ENCODE data around the gene CRYL1. TPM values are rescaled to one million over a fixed set of nuclear protein-coding genes. Genes with fewer than 3 reads are reported as not detected.

Gene CRYL1
- total and polyA plus RNA-seq, 2 experiments from 2014 or later: 11.3 to 16.1 TPM

GRCh38 chr13:20461481-20461859 lies 64.2 kb downstream of the CRYL1 start:
- peaks cover 6% of the 10 kb centered on the region; the same call in 1 of the 2 replicates for H3K4me1 ChIP-seq (ENCODE audit: insufficient read depth)
- in situ Hi-C loops (cut with MboI): no loop called here
- DNase-seq: peak; percentile 53
- H3K36me3 ChIP-seq (ENCODE audit: low read depth): no peaks in the 10 kb centered on the region
- no peaks in the 10 kb centered on the region for H3K79me2 ChIP-seq (ENCODE audit: insufficient read depth)
- no peaks in the 10 kb centered on the region for H3K27me3 ChIP-seq (replicated peaks; ENCODE audit: insufficient read depth)
- H3K4me2 ChIP-seq (ENCODE audit: unreplicated experiment): no peak overlapping the region
- no peak overlapping the region for H3K4me3 ChIP-seq
- no peaks in the 10 kb centered on the region for H3K9me3 ChIP-seq (ENCODE audit: low read depth)
- no peak overlapping the region for H2AFZ ChIP-seq
- no peaks in the 10 kb centered on the region for H3F3A ChIP-seq (ENCODE audit: insufficient read depth)
- WGBS, 2 experiments (ENCODE audit: low coverage in 1 of 2, low lambda C conversion rate in 2 of 2, missing lambda C conversion rate in 2 of 2): 50 to 54% methylated on average over 2 of the region's 2 CpGs
- no peak overlapping the region for H3K27ac ChIP-seq
- no peaks in the 10 kb centered on the region for H4K20me1 ChIP-seq (ENCODE audit: insufficient read depth)
- no peak for TF ChIP-seq EZH2phosphoT487 (IDR thresholded peaks at IDR 0.05; ENCODE audit: insufficient read depth, low read depth)
- no peak for TF ChIP-seq EZH2 (IDR thresholded peaks at IDR 0.05; ENCODE audit: insufficient read depth, poor library complexity, severe bottlenecking)
- no peak overlapping the region for H3K9ac ChIP-seq
- no peaks in the 10 kb centered on the region for H3K9me2 ChIP-seq (ENCODE audit: insufficient read depth)

DNA sequence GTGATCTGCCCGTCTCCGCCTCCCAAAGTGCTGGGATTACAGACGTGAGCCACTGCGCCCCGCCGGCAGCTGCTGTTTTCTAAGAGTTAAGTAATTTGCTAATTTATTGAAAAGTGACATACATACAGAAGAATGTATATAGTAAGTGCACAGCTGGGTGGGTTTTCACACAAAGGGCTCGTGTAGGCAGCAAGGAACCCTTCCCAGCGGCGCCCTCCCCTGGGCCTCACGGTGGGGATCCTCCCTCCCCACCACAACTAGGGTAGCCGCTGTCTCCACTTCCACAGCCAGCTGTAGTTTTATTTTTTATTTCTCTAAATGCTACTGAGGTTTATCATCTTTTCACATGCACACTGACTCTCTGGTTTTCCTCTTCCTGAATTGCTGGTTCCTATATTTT lies 64.9 kb downstream of the CRYL1 start:
- H4K20me1 ChIP-seq (ENCODE audit: insufficient read depth): no peaks in the 10 kb centered on the region
- no peaks in the 10 kb centered on the region for H3K36me3 ChIP-seq (ENCODE audit: low read depth)
- no peak overlapping the region for H3K4me3 ChIP-seq
- H3K4me1 ChIP-seq (ENCODE audit: insufficient read depth): peaks cover 6% of the 10 kb centered on the region; the same call in 1 of the 2 replicates
- DNase-seq: no peak
- H3F3A ChIP-seq (ENCODE audit: insufficient read depth): no peaks in the 10 kb centered on the region
- no peaks in the 10 kb centered on the region for H3K9me3 ChIP-seq (ENCODE audit: low read depth)
- no peaks in the 10 kb centered on the region for H3K27me3 ChIP-seq (replicated peaks; ENCODE audit: insufficient read depth)
- no peak overlapping the region for H3K27ac ChIP-seq
- in situ Hi-C loops (cut with MboI): no loop called here
- no peak overlapping the region for H2AFZ ChIP-seq
- H3K9me2 ChIP-seq (ENCODE audit: insufficient read depth): no peaks in the 10 kb centered on the region
- WGBS, 2 experiments (ENCODE audit: low coverage in 1 of 2, low lambda C conversion rate in 2 of 2, missing lambda C conversion rate in 2 of 2): 83 to 84% methylated on average over 11 of the region's 11 CpGs
- no peaks in the 10 kb centered on the region for H3K79me2 ChIP-seq (ENCODE audit: insufficient read depth)
- no peak overlapping the region for H3K9ac ChIP-seq
- TF ChIP-seq EZH2 (IDR thresholded peaks at IDR 0.05; ENCODE audit: insufficient read depth, poor library complexity, severe bottlenecking) (no peak), EZH2phosphoT487 (IDR thresholded peaks at IDR 0.05; ENCODE audit: insufficient read depth, low read depth) (no peak)
- no peak overlapping the region for H3K4me2 ChIP-seq (ENCODE audit: unreplicated experiment)

DNA sequence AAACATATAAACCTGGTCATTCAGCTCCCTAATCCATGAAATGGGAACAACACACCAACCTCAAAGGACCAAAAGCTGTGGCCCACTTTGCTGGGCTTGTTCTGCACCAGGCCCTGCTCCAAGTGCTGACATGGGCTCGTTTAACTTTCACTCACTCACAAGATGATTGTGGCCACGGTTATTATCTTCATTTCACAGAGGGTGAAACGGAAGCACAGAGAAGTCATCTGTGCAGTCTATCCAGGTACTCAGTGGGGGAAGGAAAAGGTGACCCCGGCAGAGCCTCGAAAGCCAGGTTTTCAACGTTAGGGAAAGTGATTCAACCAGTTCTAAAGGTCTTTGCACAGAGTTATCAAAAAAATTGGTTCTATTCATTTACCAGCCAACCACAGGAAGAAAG lies 68.0 kb downstream of the CRYL1 start:
- H3K4me2 ChIP-seq (ENCODE audit: unreplicated experiment): no peak overlapping the region
- no peaks in the 10 kb centered on the region for H3K9me2 ChIP-seq (ENCODE audit: insufficient read depth)
- H3K79me2 ChIP-seq (ENCODE audit: insufficient read depth): no peaks in the 10 kb centered on the region
- in situ Hi-C loops (cut with MboI): no loop called here
- H3K4me1 ChIP-seq (ENCODE audit: insufficient read depth): peaks cover 6% of the 10 kb centered on the region; the same call in 1 of the 2 replicates
- H3K4me3 ChIP-seq: no peak overlapping the region
- H3F3A ChIP-seq (ENCODE audit: insufficient read depth): no peaks in the 10 kb centered on the region
- no peak overlapping the region for H2AFZ ChIP-seq
- DNase-seq: no peak
- no peak overlapping the region for H3K27ac ChIP-seq
- H3K9ac ChIP-seq: no peak overlapping the region
- no peaks in the 10 kb centered on the region for H3K36me3 ChIP-seq (ENCODE audit: low read depth)
- WGBS, 2 experiments (ENCODE audit: low coverage in 1 of 2, low lambda C conversion rate in 2 of 2, missing lambda C conversion rate in 2 of 2): 74 to 75% methylated on average over 6 of the region's 6 CpGs
- H3K27me3 ChIP-seq (replicated peaks; ENCODE audit: insufficient read depth): no peaks in the 10 kb centered on the region
- H4K20me1 ChIP-seq (ENCODE audit: insufficient read depth): no peaks in the 10 kb centered on the region
- TF ChIP-seq EZH2 (IDR thresholded peaks at IDR 0.05; ENCODE audit: insufficient read depth, poor library complexity, severe bottlenecking) (no peak), EZH2phosphoT487 (IDR thresholded peaks at IDR 0.05; ENCODE audit: insufficient read depth, low read depth) (no peak)
- no peaks in the 10 kb centered on the region for H3K9me3 ChIP-seq (ENCODE audit: low read depth)

GRCh38 chr13:20456737-20457136 lies 68.9 kb downstream of the CRYL1 start:
- Histone ChIP-seq H3K27me3 (replicated peaks; ENCODE audit: insufficient read depth) (no peaks in the 10 kb centered on the region), H3F3A (ENCODE audit: insufficient read depth) (no peaks in the 10 kb centered on the region), H4K20me1 (ENCODE audit: insufficient read depth) (no peaks in the 10 kb centered on the region), H3K9me3 (ENCODE audit: low read depth) (no peaks in the 10 kb centered on the region), H3K4me2 (ENCODE audit: unreplicated experiment) (no peak overlapping the region), H2AFZ (no peak overlapping the region), H3K4me3 (no peak overlapping the region), H3K27ac (no peak overlapping the region), H3K4me1 (ENCODE audit: insufficient read depth) (peaks cover 6% of the 10 kb centered on the region; the same call in 1 of the 2 replicates), H3K36me3 (ENCODE audit: low read depth) (no peaks in the 10 kb centered on the region), H3K79me2 (ENCODE audit: insufficient read depth) (no peaks in the 10 kb centered on the region), H3K9me2 (ENCODE audit: insufficient read depth) (0 out of 2 replicates have a peak, but pooled peaks cover 3% of the 10 kb centered on the region), H3K9ac (no peak overlapping the region)
- in situ Hi-C loops (cut with MboI): no loop called here
- 53 to 55% methylated on average over 2 of the region's 2 CpGs for WGBS, 2 experiments (ENCODE audit: low coverage in 1 of 2, low lambda C conversion rate in 2 of 2, missing lambda C conversion rate in 2 of 2)
- no peak for DNase-seq
- TF ChIP-seq EZH2phosphoT487 (IDR thresholded peaks at IDR 0.05; ENCODE audit: insufficient read depth, low read depth) (no peak), EZH2 (IDR thresholded peaks at IDR 0.05; ENCODE audit: insufficient read depth, poor library complexity, severe bottlenecking) (no peak)

GRCh38 chr13:20451397-20451796 lies 74.3 kb downstream of the CRYL1 start:
- no peak for DNase-seq
- Histone ChIP-seq H4K20me1 (ENCODE audit: insufficient read depth) (no peaks in the 10 kb centered on the region), H2AFZ (no peak overlapping the region), H3K27me3 (replicated peaks; ENCODE audit: insufficient read depth) (no peaks in the 10 kb centered on the region), H3K27ac (no peak overlapping the region), H3K9me2 (ENCODE audit: insufficient read depth) (0 out of 2 replicates have a peak, but pooled peaks cover 3% of the 10 kb centered on the region), H3K36me3 (ENCODE audit: low read depth) (no peaks in the 10 kb centered on the region), H3K4me1 (ENCODE audit: insufficient read depth) (no peaks in the 10 kb centered on the region), H3K79me2 (ENCODE audit: insufficient read depth) (no peaks in the 10 kb centered on the region), H3K4me3 (no peak overlapping the region), H3F3A (ENCODE audit: insufficient read depth) (no peaks in the 10 kb centered on the region), H3K9me3 (ENCODE audit: low read depth) (no peaks in the 10 kb centered on the region), H3K4me2 (ENCODE audit: unreplicated experiment) (no peak overlapping the region), H3K9ac (no peak overlapping the region)
- in situ Hi-C loops (cut with MboI): no loop called here
- TF ChIP-seq EZH2 (IDR thresholded peaks at IDR 0.05; ENCODE audit: insufficient read depth, poor library complexity, severe bottlenecking) (no peak), EZH2phosphoT487 (IDR thresholded peaks at IDR 0.05; ENCODE audit: insufficient read depth, low read depth) (no peak)

Data from GM23248 (cell line).